Mammary epithelial cell (primary cell): Measurements from ENCODE around the gene RASGRF2.

Source experiments
- EZH2 ChIP-seq: IDR thresholded peaks from 2 replicates; pipeline ENCODE4 v1.6.1; 2012; ENCODE audit warnings: low read length, inconsistent platforms, borderline replicate concordance
- TF ChIP-seq, protein P1 (sequence below), 2 donors: IDR thresholded peaks in 1 of 2; conservative IDR thresholded peaks in 1 of 2; 2 replicates each; pipeline ENCODE4 v1.5.1; 2011 to 2012; ENCODE audit warnings: inconsistent platforms in 2 of 2, low read length in 2 of 2, mild to moderate bottlenecking in 2 of 2, control low read depth in 1 of 2, low read depth in 1 of 2; ENCODE audit not compliant: insufficient read depth in 1 of 2; ENCODE audit errors: extremely low read depth in 1 of 2

DNA sequence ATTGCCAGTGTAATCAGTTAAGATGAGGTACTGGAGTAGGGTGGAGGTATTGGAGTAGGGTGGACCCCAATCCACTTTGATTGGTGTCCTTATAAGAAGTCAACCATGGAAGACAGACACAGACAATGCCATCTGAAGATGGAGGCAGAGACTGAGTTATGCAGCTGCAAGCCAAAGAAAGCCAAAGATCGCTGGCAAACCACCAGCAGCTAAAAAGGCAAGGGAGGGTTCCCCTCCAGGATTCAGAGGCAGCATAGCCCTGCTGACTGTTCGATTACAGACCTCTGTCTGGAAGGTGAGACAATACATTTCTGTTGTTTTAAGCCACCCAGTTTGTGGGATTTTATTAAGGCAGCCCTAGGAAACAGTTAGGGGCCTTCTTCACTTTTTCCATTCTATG, 242.5 kb downstream of the RASGRF2 start:
- TF ChIP-seq, protein P1, sequence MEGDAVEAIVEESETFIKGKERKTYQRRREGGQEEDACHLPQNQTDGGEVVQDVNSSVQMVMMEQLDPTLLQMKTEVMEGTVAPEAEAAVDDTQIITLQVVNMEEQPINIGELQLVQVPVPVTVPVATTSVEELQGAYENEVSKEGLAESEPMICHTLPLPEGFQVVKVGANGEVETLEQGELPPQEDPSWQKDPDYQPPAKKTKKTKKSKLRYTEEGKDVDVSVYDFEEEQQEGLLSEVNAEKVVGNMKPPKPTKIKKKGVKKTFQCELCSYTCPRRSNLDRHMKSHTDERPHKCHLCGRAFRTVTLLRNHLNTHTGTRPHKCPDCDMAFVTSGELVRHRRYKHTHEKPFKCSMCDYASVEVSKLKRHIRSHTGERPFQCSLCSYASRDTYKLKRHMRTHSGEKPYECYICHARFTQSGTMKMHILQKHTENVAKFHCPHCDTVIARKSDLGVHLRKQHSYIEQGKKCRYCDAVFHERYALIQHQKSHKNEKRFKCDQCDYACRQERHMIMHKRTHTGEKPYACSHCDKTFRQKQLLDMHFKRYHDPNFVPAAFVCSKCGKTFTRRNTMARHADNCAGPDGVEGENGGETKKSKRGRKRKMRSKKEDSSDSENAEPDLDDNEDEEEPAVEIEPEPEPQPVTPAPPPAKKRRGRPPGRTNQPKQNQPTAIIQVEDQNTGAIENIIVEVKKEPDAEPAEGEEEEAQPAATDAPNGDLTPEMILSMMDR (conservative IDR thresholded peaks at IDR 0.05 in 1 of 2, IDR thresholded peaks at IDR 0.05 in 1 of 2; ENCODE audit: extremely low read depth in 1 of 2, insufficient read depth in 1 of 2, low read depth in 1 of 2, low read length in 2 of 2), result no peak
- TF ChIP-seq EZH2, result no peak
